K562 (cell line): Measurements from ENCODE around the gene PITPNC1. TPM values are rescaled to one million over a fixed set of nuclear protein-coding genes. Genes with fewer than 3 reads are reported as not detected.

Experiments used
- ATAC-seq: fragments of 200-7000 bp; cut with Tn5 transposase; 3 replicates; pipeline ENCODE4 v1.9.1; 2020; ENCODE audit warnings: moderate library complexity
- BruUV-seq: library from RNA; stranded (reverse); fragments of 400-500 nt; replicated peaks from 2 replicates; lab custom pipeline; 2021; lab: Mats Ljungman, UMichigan
- CTCF ChIA-PET: fragments of 300-600 bp; formaldehyde crosslinking; extraction: SDS; loops from one replicate; lab custom pipeline; 2021; ENCODE audit warnings: low intra/inter-chr PET ratio; lab: Yijun Ruan, JAX
- POLR2A ChIA-PET: fragments of 300-600, 350-650 bp; sonication (Branson Sonifier 250); formaldehyde crosslinking; extraction: SDS; loops from one replicate; lab custom pipeline; 2021; ENCODE audit warnings: antibody characterized with exemption, inconsistent platforms; lab: Yijun Ruan, JAX
- DNase-seq, 4 experiments: peaks; one replicate each; pipeline versions ENCODE4 v3.0.0 to v3.0.0-alpha.2; 2011 to 2018; ENCODE audit warnings: low spot score in 3 of 4, mixed read lengths in 3 of 4; ENCODE audit errors: extremely low read depth in 1 of 4
- FAIRE-seq: peaks from 2 replicates; lab custom pipeline; 2011; peaks lifted over from hg19 to GRCh38; lab: Jason Lieb, UNC
- H2AFZ ChIP-seq: 2 replicates; pipeline ENCODE4 v1.6.0; 2011; ENCODE audit warnings: low read depth, low read length, control low read depth, inconsistent platforms
- H3K27ac ChIP-seq: fragments of 200-600 bp; 3 replicates; pipeline ENCODE4 v1.8.0; 2011; ENCODE audit warnings: low read depth, mild to moderate bottlenecking, control low read depth, inconsistent platforms, low read length, moderate library complexity, mixed read lengths; ENCODE audit errors: extremely low read depth
- H3K27me3 ChIP-seq, 2 experiments: fragments of 300-600 bp in 1 of 2; 2 replicates in 1 of 2; 3 replicates in 1 of 2; pipeline versions ENCODE4 v1.6.0 to v1.8.0; 2011; ENCODE audit warnings: inconsistent platforms in 2 of 2, low read length in 2 of 2, mild to moderate bottlenecking in 1 of 2, mixed read lengths in 1 of 2, moderate library complexity in 1 of 2; ENCODE audit not compliant: control insufficient read depth in 2 of 2, insufficient read depth in 2 of 2
- H3K36me3 ChIP-seq: fragments of 300-600 bp; 3 replicates; pipeline ENCODE4 v1.8.0; 2011; ENCODE audit warnings: mild to moderate bottlenecking, low read length, inconsistent platforms; ENCODE audit not compliant: control insufficient read depth, insufficient read depth
- H3K4me1 ChIP-seq, 2 experiments: fragments of 200-600 bp in 1 of 2; replicated peaks in 1 of 2; 2 replicates in 1 of 2; 3 replicates in 1 of 2; pipeline versions ENCODE4 v1.5.1 to v1.8.0; 2011; ENCODE audit warnings: inconsistent platforms in 2 of 2, low read length in 2 of 2, mild to moderate bottlenecking in 1 of 2, mixed read lengths in 1 of 2, moderate library complexity in 1 of 2; ENCODE audit not compliant: control insufficient read depth in 2 of 2, insufficient read depth in 2 of 2
- H3K4me2 ChIP-seq: 2 replicates; pipeline ENCODE4 v1.6.1; 2011; ENCODE audit warnings: low read length, control low read depth, inconsistent platforms, mixed read lengths; ENCODE audit not compliant: insufficient read depth
- H3K4me3 ChIP-seq: fragments of 200-600 bp; sonication (generic), shearing (Covaris generic); 2 replicates; pipeline ENCODE4 v1.5.1; 2016; ENCODE audit warnings: control low read depth, inconsistent platforms
- H3K79me2 ChIP-seq: fragments of 200-600 bp; 3 replicates; pipeline ENCODE4 v1.8.0; 2011; ENCODE audit warnings: low read length, inconsistent platforms; ENCODE audit not compliant: control insufficient read depth, insufficient read depth
- H3K9ac ChIP-seq, 2 experiments: 2 replicates each; pipeline versions ENCODE4 v1.6.0 to v1.6.1; 2011; ENCODE audit warnings: low read depth in 2 of 2, low read length in 2 of 2, control low read depth in 1 of 2, inconsistent platforms in 1 of 2, mild to moderate bottlenecking in 1 of 2, mixed read lengths in 1 of 2; ENCODE audit not compliant: insufficient read depth in 1 of 2
- H3K9me1 ChIP-seq: one replicate; pipeline ENCODE4 v1.6.0; 2011; ENCODE audit warnings: inconsistent platforms, mild to moderate bottlenecking, low read length, moderate library complexity; ENCODE audit not compliant: control insufficient read depth, insufficient read depth
- H3K9me3 ChIP-seq: replicated peaks from 2 replicates; pipeline ENCODE4 v1.5.1; 2011; ENCODE audit warnings: low read depth, low read length, inconsistent platforms; ENCODE audit not compliant: control insufficient read depth, insufficient read depth
- H4K20me1 ChIP-seq: replicated peaks from 2 replicates; pipeline ENCODE4 v1.6.1; 2011; ENCODE audit warnings: low read length, inconsistent platforms, mixed read lengths; ENCODE audit not compliant: control insufficient read depth, insufficient read depth
- FOXK1 ChIP-seq: sonication (generic); formaldehyde crosslinking; IDR thresholded peaks from 2 replicates; pipeline ENCODE4 v1.8.0; 2022; ENCODE audit warnings: missing genetic modification reagents, mild to moderate bottlenecking, borderline replicate concordance
- LARP7 ChIP-seq: fragments of 450-650 bp; IDR thresholded peaks from 2 replicates; pipeline ENCODE4 v1.6.1; 2016
- MCM7 ChIP-seq, 2 experiments: fragments of 450-650 bp; IDR thresholded peaks; 2 replicates each; pipeline ENCODE4 v1.6.1; 2016 to 2018
- POLR3A ChIP-seq: IDR thresholded peaks from 2 replicates; pipeline ENCODE4 v1.6.1; 2011; ENCODE audit warnings: borderline replicate concordance, mild to moderate bottlenecking, moderate library complexity; ENCODE audit not compliant: insufficient read length, insufficient read depth; ENCODE audit errors: extremely low read depth
- XRCC5 ChIP-seq: fragments of 200-400 bp; formaldehyde crosslinking; IDR thresholded peaks from 2 replicates; pipeline ENCODE4 v1.6.1; 2017; ENCODE audit warnings: low read depth, mild to moderate bottlenecking, low read length
- ZNF121 ChIP-seq: sonication (generic); formaldehyde crosslinking; conservative IDR thresholded peaks from 2 replicates; pipeline ENCODE4 v1.8.0; 2022; ENCODE audit warnings: missing genetic modification reagents
- ZNF445 ChIP-seq: fragments of 250-450 bp; sonication (Bioruptor Pico); IDR thresholded peaks from 2 replicates; pipeline ENCODE4 v1.4.0; 2020; ENCODE audit warnings: low read depth, mild to moderate bottlenecking, moderate library complexity
- ZNF561 ChIP-seq: fragments of 450-650 bp; formaldehyde crosslinking; conservative IDR thresholded peaks from 2 replicates; pipeline ENCODE4 v1.4.0; 2020; ENCODE audit warnings: mild to moderate bottlenecking, moderate library complexity
- ZNF696 ChIP-seq: fragments of 250-450 bp; sonication (Bioruptor Pico); conservative IDR thresholded peaks from 2 replicates; pipeline ENCODE4 v1.4.0; 2020; ENCODE audit warnings: mild to moderate bottlenecking, moderate library complexity
- ZNF764 ChIP-seq: fragments of 250-450 bp; sonication (Bioruptor Pico); IDR thresholded peaks from 2 replicates; pipeline ENCODE4 v1.4.0; 2020; ENCODE audit warnings: low read depth, mild to moderate bottlenecking, moderate library complexity
- WGBS: fragments of 100-300 bp; shearing (Covaris generic); methylation state at CpG from one replicate; pipeline ENCODE4 v1.1.6; 2016; ENCODE audit warnings: low coverage, mixed read lengths; ENCODE audit not compliant: insufficient coverage; ENCODE audit errors: missing lambda C conversion rate; 5-methylcytosine and 5-hydroxymethylcytosine counted together
- in situ Hi-C: fragments of 300-500 bp; cut with MboI; formaldehyde crosslinking; loops from 4 replicates; pipeline ENCODE4 v1.15.0; 2018; ENCODE audit warnings: inconsistent platforms, mixed read lengths
- intact Hi-C: fragments of 100-400 bp; cut with micrococcal nuclease; formaldehyde crosslinking; loops from 2 replicates; pipeline ENCODE4 v1.14.2; 2022
- polyA plus RNA-seq, 8 experiments: library from polyadenylated mRNA; depleted of rRNA in 4 of 8; stranded (reverse) in 5 of 8; unstranded in 3 of 8; fragments of >200 nt; fragmentation: Nextera tagmentation in 2 of 8; fragmentation: Illumina TruSeq in 1 of 8; extraction: Ambion mirVana in 2 of 8; extraction: Trizol in 1 of 8; gene quantifications; 2 replicates each; pipeline versions ENCODE4 v1.2.1 to v1.2.3, GENCODE V29; 2011 to 2014; ENCODE audit warnings: inconsistent platforms in 1 of 8, missing spikeins in 1 of 8
- total RNA-seq, 7 experiments: library from RNA; depleted of rRNA in 6 of 7; stranded (reverse); fragments of >200 nt in 6 of 7; fragmentation: Illumina TruSeq in 2 of 7; extraction: Trizol in 2 of 7; gene quantifications; 2 replicates each; pipeline versions ENCODE4 v1.2.1 to v1.2.3, GENCODE V29; 2011 to 2021; ENCODE audit warnings: low replicate concordance in 1 of 7
- TF ChIP-seq, protein P1 (sequence below): fragments of 250-450 bp; sonication (Bioruptor Pico); IDR thresholded peaks from 2 replicates; pipeline ENCODE4 v1.5.0; 2020; ENCODE audit warnings: mild to moderate bottlenecking
- TF ChIP-seq, protein P2 (sequence below): fragments of 250-450 bp; sonication (Bioruptor Pico); IDR thresholded peaks from 2 replicates; pipeline ENCODE4 v1.8.0; 2022; ENCODE audit warnings: moderate library complexity, mild to moderate bottlenecking, inconsistent platforms

PITPNC1 gene
- total and polyA plus RNA-seq, 9 of the 15 experiments (the other 6 are each of a cell fraction or from before 2014, with no cell fraction given) = 0.11 to 1.1 (median 0.65) TPM

DNA sequence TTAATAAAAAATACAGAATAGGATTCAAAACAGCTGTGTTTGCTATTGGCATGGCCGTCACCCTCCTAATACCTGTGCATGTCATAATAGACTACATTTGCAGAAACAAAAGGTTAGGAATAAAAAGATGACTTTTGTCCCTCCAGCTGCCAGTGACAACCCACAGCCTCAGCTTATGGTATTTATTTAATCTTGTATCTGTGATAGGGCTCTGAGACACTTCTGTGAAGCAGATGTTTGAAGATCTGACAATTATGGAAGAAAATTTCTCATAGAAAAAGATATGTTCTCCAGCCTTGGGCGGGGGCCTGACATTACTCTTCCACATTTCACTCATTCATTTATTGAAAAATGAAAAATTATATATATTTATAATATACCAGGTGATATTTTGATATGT is 62.2 kb downstream of the PITPNC1 start:
- Histone ChIP-seq H3K27ac (no peak overlapping the region), H3K9me3 (no peaks in the 10 kb centered on the region), H3K4me2 (no peak overlapping the region), H3K9me1 (no peaks in the 10 kb centered on the region), H3K27me3 (peaks cover 23 to 47% of the 10 kb centered on the region in 2 experiments), H3K4me3 (no peak overlapping the region), H3K9ac (no peak overlapping the region), H3K79me2 (no peaks in the 10 kb centered on the region), H3K4me1 (no peaks in the 10 kb centered on the region), H4K20me1 (no peaks in the 10 kb centered on the region), H2AFZ (no peak overlapping the region), H3K36me3 (no peaks in the 10 kb centered on the region)
- DNase-seq = no peak
- POLR2A ChIA-PET = no interaction called here
- no TSS peak for BruUV-seq
- no peak for ATAC-seq
- intact Hi-C loops = no loop called here
- FAIRE-seq = no peak
- WGBS = 0% methylated on average over 2 of the region's 2 CpGs
- in situ Hi-C loops = no loop called here
- TF ChIP-seq, protein P1, sequence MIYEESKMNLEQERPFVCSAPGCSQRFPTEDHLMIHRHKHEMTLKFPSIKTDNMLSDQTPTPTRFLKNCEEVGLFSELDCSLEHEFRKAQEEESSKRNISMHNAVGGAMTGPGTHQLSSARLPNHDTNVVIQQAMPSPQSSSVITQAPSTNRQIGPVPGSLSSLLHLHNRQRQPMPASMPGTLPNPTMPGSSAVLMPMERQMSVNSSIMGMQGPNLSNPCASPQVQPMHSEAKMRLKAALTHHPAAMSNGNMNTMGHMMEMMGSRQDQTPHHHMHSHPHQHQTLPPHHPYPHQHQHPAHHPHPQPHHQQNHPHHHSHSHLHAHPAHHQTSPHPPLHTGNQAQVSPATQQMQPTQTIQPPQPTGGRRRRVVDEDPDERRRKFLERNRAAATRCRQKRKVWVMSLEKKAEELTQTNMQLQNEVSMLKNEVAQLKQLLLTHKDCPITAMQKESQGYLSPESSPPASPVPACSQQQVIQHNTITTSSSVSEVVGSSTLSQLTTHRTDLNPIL = no peak
- TF ChIP-seq XRCC5 = no peak
- TF ChIP-seq LARP7 = no peak
- no peak for TF ChIP-seq ZNF445 (CRISPR knock-in tag)
- no peak for TF ChIP-seq ZNF121
- TF ChIP-seq ZNF696 = no peak
- TF ChIP-seq, protein P2, sequence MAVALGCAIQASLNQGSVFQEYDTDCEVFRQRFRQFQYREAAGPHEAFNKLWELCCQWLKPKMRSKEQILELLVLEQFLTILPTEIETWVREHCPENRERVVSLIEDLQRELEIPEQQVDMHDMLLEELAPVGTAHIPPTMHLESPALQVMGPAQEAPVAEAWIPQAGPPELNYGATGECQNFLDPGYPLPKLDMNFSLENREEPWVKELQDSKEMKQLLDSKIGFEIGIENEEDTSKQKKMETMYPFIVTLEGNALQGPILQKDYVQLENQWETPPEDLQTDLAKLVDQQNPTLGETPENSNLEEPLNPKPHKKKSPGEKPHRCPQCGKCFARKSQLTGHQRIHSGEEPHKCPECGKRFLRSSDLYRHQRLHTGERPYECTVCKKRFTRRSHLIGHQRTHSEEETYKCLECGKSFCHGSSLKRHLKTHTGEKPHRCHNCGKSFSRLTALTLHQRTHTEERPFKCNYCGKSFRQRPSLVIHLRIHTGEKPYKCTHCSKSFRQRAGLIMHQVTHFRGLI (CRISPR knock-in tag) = no peak
- TF ChIP-seq FOXK1 (CRISPR knock-in tag) = no peak
- no peak for TF ChIP-seq ZNF764
- no peak for TF ChIP-seq POLR3A
- no peak for TF ChIP-seq ZNF561
- no peak for TF ChIP-seq MCM7 (IDR thresholded peaks at IDR 0.05)
- CTCF ChIA-PET = no interaction called here
